Measurements from ENCODE around the gene PLA2G4E.

GRCh38 chr15:41943543-41944312, 77.1 kb downstream of the PLA2G4E start:
- no peak for TF ChIP-seq CTCF (IDR thresholded peaks at IDR 0.05)
- TF ChIP-seq POLR2A (IDR thresholded peaks at IDR 0.05), result no peak
